ENCODE data around the gene ZC3H7B. TPM values are rescaled to one million over a fixed set of nuclear protein-coding genes. Genes with fewer than 3 reads are reported as not detected.
"Not testable (repeated sequence)": the region's sequence is repeated elsewhere in the genome, so short reads cannot be mapped to it uniquely, and the experiment has no call there.

The ZC3H7B gene
- total RNA-seq, 1 experiment from 2014 or later = 34.8 TPM

- Histone ChIP-seq H3K4me2 (ENCODE audit: low read length) (peak overlapping the region; percentile 79), H3K9me3 (ENCODE audit: low read length) (no peaks in the 10 kb centered on the region), H3K9ac (ENCODE audit: low read length) (peak overlapping the region; percentile 43), H3K79me2 (ENCODE audit: low read length) (no peaks in the 10 kb centered on the region), H3K4me3 (ENCODE audit: low read length) (no peak overlapping the region), H3K27me3 (ENCODE audit: low read length) (no peaks in the 10 kb centered on the region), H4K20me1 (ENCODE audit: low read length) (no peaks in the 10 kb centered on the region), H3K36me3 (ENCODE audit: low read depth, low read length) (no peaks in the 10 kb centered on the region), H3K4me1 (ENCODE audit: insufficient read depth, low read length) (peaks cover 15% of the 10 kb centered on the region), H3K9me2 (replicated peaks; ENCODE audit: low read length) (no peaks in the 10 kb centered on the region), H3K27ac (ENCODE audit: low read length) (peak overlapping the region; percentile 72), H2AFZ (ENCODE audit: low read length) (peak overlapping the region; percentile 62; the same call in 1 of the 2 replicates), H3F3A (ENCODE audit: low read length, unreplicated experiment) (no peaks in the 10 kb centered on the region)
- intact Hi-C loops (cut with micrococcal nuclease) = no loop called here
- ATAC-seq (peak; percentile 56), DNase-seq (peak; percentile 82)
- TF ChIP-seq EZH2 (IDR thresholded peaks at IDR 0.05; ENCODE audit: low read length, unreplicated experiment) (no peak), CTCF (conservative IDR thresholded peaks at IDR 0.05; ENCODE audit: low read depth, low read length) (no peak), EZH2phosphoT487 (IDR thresholded peaks at IDR 0.05; ENCODE audit: borderline replicate concordance, low read length) (no peak)
- ChIA-PET POLR2A (ENCODE audit: unreplicated experiment) (interaction anchor here (0.7 kb wide), 1 partner anchor 46 kb away, joined by 14 read pairs; no protein-coding TSS in a partner anchor), CTCF (interaction anchor here (0.5 kb wide), 1 partner anchor 116 kb away, joined by 3 read pairs; no protein-coding TSS in a partner anchor)
- TSS peak; percentile 94 for BruUV-seq (replicated peaks)
Measured at GRCh38 chr22:41401781-41402648, 100.7 kb downstream of the ZC3H7B start.

- ATAC-seq; H3K4me2 ChIP-seq (ENCODE audit: low read length): not testable (repeated sequence)
Measured at GRCh38 chr22:41402851-41403250, 101.5 kb downstream of the ZC3H7B start.

GRCh38 chr22:41403532-41404318 is 102.4 kb downstream of the ZC3H7B start:
- intact Hi-C loops (cut with micrococcal nuclease) = loop anchor here (1.0 kb wide), 1 partner anchor 114 kb away; no protein-coding TSS in a partner anchor

More at GRCh38 chr22:41402851-41403250, 101.5 kb downstream of the ZC3H7B start:
- H3K79me2 ChIP-seq (ENCODE audit: low read length); intact Hi-C loops (cut with micrococcal nuclease); BruUV-seq (replicated peaks); H3K4me3 ChIP-seq (ENCODE audit: low read length); H3K27me3 ChIP-seq (ENCODE audit: low read length); H3F3A ChIP-seq (ENCODE audit: low read length, unreplicated experiment); H2AFZ ChIP-seq (ENCODE audit: low read length); H3K9me3 ChIP-seq (ENCODE audit: low read length); H3K27ac ChIP-seq (ENCODE audit: low read length); H4K20me1 ChIP-seq (ENCODE audit: low read length); H3K9me2 ChIP-seq (replicated peaks; ENCODE audit: low read length); H3K36me3 ChIP-seq (ENCODE audit: low read depth, low read length); DNase-seq; H3K9ac ChIP-seq (ENCODE audit: low read length): not testable (repeated sequence)
- H3K4me1 ChIP-seq (ENCODE audit: insufficient read depth, low read length) = peaks cover 15% of the 10 kb centered on the region
- CTCF ChIA-PET = interaction anchor here (0.5 to 0.7 kb wide), 2 partner anchors 117 to 154 kb away, joined by 3 to 4 read pairs; partner anchors contain the start of gene RANGAP1
- POLR2A ChIA-PET (ENCODE audit: unreplicated experiment) = interaction anchor here (0.7 kb wide), 1 partner anchor 46 kb away, joined by 14 read pairs; no protein-coding TSS in a partner anchor

More at GRCh38 chr22:41403532-41404318, 102.4 kb downstream of the ZC3H7B start:
- ChIA-PET CTCF (interaction anchor here (0.5 to 1.4 kb wide), 9 partner anchors 12 to 153 kb away, joined by 3 to 12 read pairs (median 4); partner anchors contain the start of genes ACO2, PHF5A, RANGAP1 and TEF), POLR2A (ENCODE audit: unreplicated experiment) (interaction anchor here (0.6 kb wide), 1 partner anchor 22 kb away, joined by 16 read pairs; the partner anchor contains the start of gene TEF)
- BruUV-seq (replicated peaks) = no TSS peak
- ATAC-seq (peak; percentile 94), DNase-seq (peak; percentile 88)
- Histone ChIP-seq H3K36me3 (ENCODE audit: low read depth, low read length) (no peaks in the 10 kb centered on the region), H3K4me3 (ENCODE audit: low read length) (no peak overlapping the region), H3K27me3 (ENCODE audit: low read length) (no peaks in the 10 kb centered on the region), H3K9ac (ENCODE audit: low read length) (no peak overlapping the region), H4K20me1 (ENCODE audit: low read length) (no peaks in the 10 kb centered on the region), H3K9me2 (replicated peaks; ENCODE audit: low read length) (no peaks in the 10 kb centered on the region), H3K79me2 (ENCODE audit: low read length) (no peaks in the 10 kb centered on the region), H2AFZ (ENCODE audit: low read length) (0 out of 2 replicates have a peak overlapping the region, but pooled peaks have one; percentile 34), H3K27ac (ENCODE audit: low read length) (no peak overlapping the region), H3K4me2 (ENCODE audit: low read length) (peak overlapping the region; percentile 48; the same call in 1 of the 2 replicates), H3K9me3 (ENCODE audit: low read length) (no peaks in the 10 kb centered on the region), H3K4me1 (ENCODE audit: insufficient read depth, low read length) (peaks cover 15% of the 10 kb centered on the region), H3F3A (ENCODE audit: low read length, unreplicated experiment) (no peaks in the 10 kb centered on the region)
- TF ChIP-seq EZH2phosphoT487 (IDR thresholded peaks at IDR 0.05; ENCODE audit: borderline replicate concordance, low read length) = no peak
- peak; percentile 86 for TF ChIP-seq CTCF (conservative IDR thresholded peaks at IDR 0.05; ENCODE audit: low read depth, low read length)
- no peak for TF ChIP-seq EZH2 (IDR thresholded peaks at IDR 0.05; ENCODE audit: low read length, unreplicated experiment)
